Neutrophil (primary cell): Measurements from ENCODE around the gene CPSF4L.

Experiments used
- H3K27ac ChIP-seq: fragments of 200-600 bp; sonication (generic); 2 replicates; pipeline ENCODE4 v1.5.1; 2016; ENCODE audit warnings: mild to moderate bottlenecking, moderate library complexity
- H3K27me3 ChIP-seq: fragments of 200-600 bp; sonication (generic); 2 replicates; pipeline ENCODE4 v1.6.0; 2016; ENCODE audit warnings: mild to moderate bottlenecking
- H3K36me3 ChIP-seq: fragments of 200-600 bp; sonication (generic); 2 replicates; pipeline ENCODE4 v1.5.1; 2017
- H3K4me1 ChIP-seq, 2 experiments: fragments of 200-600 bp in 1 of 2; sonication (generic) in 1 of 2; 1 replicate in 1 of 2; 2 replicates in 1 of 2; pipeline versions ENCODE4 v1.5.1 to v1.6.1; 2013 to 2016; ENCODE audit warnings: low read depth in 1 of 2, low read length in 1 of 2, mild to moderate bottlenecking in 1 of 2, moderate library complexity in 1 of 2; ENCODE audit not compliant: control insufficient read depth in 1 of 2, insufficient read depth in 1 of 2
- H3K4me3 ChIP-seq, 2 experiments: fragments of 200-600 bp in 1 of 2; sonication (generic) in 1 of 2; 1 replicate in 1 of 2; 2 replicates in 1 of 2; pipeline ENCODE4 v1.5.1; 2013 to 2016; ENCODE audit warnings: low read depth in 1 of 2, low read length in 1 of 2, mild to moderate bottlenecking in 1 of 2, moderate library complexity in 1 of 2
- H3K9me3 ChIP-seq: fragments of 200-600 bp; sonication (generic); 2 replicates; pipeline ENCODE4 v1.5.1; 2016
- TF ChIP-seq, protein P1 (sequence below): fragments of 200-600 bp; sonication (generic); IDR thresholded peaks from 2 replicates; pipeline ENCODE4 v1.5.1; 2016; ENCODE audit warnings: antibody characterized with exemption

Gene CPSF4L

DNA sequence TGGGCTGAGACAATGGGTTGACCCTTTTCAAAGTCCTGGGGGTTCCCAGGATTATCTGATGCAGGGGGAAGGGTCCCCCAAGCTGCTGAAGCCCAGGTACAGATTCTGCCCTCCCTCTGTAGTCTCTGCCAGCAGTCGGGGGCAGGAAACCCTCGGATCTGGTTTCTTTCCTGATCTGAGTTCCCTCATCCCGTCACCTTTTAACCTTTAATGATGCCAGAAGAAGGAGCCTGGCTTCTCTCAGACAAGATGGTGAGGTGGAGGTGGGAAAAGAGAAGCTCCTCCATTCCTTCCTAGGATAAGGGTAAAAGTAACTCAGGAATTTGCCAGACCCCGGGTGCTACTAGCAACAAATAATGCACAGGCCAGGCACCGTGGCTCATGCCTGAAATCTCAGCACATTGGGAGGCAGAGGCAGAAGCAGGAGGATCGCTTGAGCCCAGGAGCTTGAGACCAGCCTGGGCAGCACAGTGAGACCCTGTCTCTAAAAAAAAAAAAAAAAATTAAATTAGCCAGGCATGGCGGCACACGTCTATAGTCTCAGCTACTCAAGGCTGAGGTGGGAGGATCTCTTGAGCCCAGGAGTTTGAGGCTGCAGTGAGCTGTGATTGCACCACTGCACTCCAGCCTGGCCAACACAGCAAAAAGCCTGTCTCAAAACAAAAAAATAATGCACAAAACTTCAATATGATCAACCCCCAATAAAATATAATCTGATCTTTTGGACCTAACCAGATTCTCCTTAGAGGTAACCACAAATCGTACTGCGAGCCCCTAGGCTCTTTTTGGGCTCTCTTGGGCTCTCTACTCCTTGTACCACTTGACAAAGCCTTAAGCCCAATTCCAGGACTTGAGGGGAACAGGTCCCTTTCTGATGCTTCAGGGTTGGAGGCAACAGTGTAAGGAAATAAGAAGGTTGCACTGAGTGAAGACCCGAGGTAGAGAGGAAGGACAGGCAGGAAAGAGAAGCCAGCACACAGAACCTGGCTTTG is 44.5 kb upstream of the CPSF4L start:
- TF ChIP-seq, protein P1, sequence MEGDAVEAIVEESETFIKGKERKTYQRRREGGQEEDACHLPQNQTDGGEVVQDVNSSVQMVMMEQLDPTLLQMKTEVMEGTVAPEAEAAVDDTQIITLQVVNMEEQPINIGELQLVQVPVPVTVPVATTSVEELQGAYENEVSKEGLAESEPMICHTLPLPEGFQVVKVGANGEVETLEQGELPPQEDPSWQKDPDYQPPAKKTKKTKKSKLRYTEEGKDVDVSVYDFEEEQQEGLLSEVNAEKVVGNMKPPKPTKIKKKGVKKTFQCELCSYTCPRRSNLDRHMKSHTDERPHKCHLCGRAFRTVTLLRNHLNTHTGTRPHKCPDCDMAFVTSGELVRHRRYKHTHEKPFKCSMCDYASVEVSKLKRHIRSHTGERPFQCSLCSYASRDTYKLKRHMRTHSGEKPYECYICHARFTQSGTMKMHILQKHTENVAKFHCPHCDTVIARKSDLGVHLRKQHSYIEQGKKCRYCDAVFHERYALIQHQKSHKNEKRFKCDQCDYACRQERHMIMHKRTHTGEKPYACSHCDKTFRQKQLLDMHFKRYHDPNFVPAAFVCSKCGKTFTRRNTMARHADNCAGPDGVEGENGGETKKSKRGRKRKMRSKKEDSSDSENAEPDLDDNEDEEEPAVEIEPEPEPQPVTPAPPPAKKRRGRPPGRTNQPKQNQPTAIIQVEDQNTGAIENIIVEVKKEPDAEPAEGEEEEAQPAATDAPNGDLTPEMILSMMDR = no peak
- Histone ChIP-seq H3K9me3 (no peaks in the 10 kb centered on the region), H3K36me3 (no peaks in the 10 kb centered on the region), H3K4me3 (no peak overlapping the region), H3K4me1 (peaks cover 22 to 33% of the 10 kb centered on the region in 2 experiments), H3K27me3 (no peaks in the 10 kb centered on the region), H3K27ac (no peak overlapping the region)

DNA sequence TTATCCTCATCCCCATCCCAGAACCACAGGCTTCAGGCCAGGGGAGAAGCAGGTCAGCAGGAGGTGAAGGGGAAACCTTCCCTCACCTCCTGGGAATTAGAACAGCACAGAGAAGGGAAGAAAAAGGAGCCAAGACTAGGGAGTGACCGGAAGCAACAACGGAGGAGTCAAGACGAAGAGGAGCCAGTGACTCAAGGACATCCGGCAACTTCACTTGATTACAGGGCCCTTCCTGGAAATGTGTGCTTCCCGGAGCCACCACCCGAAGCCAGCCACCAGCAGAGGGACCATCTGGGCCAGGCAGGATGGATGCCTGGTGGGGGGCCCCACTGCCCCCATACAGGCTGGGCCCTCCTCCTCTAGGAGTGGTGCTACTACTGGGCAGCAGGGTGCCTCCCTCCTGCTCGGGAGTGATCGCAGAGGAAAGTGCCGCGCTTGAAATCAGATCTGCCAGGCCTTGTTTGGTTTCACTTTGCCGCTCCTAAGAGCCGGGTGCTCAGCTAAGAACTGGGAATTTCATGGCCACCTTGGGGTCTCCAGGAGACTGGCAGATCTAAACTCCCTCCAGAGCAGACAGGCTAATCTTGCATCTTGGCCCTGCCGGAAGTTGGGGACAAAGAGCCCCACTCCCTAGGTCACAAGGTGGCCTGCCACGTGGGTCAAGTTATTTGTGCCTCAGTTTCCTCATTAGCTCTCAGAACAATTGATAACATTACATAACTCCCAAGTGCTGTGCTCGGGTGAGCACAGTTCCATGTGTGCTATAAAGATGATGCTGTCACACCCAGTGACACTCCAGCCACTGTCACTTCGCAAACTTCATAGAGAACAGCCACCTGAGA is 43.5 kb upstream of the CPSF4L start:
- TF ChIP-seq, protein P1 = no peak
- H3K4me3 ChIP-seq = no peak overlapping the region
- peaks cover 17 to 30% of the 10 kb centered on the region in 2 experiments for H3K4me1 ChIP-seq
- no peaks in the 10 kb centered on the region for H3K9me3 ChIP-seq
- H3K27me3 ChIP-seq = no peaks in the 10 kb centered on the region
- peak overlapping the region; percentile 23 for H3K27ac ChIP-seq
- no peaks in the 10 kb centered on the region for H3K36me3 ChIP-seq

DNA sequence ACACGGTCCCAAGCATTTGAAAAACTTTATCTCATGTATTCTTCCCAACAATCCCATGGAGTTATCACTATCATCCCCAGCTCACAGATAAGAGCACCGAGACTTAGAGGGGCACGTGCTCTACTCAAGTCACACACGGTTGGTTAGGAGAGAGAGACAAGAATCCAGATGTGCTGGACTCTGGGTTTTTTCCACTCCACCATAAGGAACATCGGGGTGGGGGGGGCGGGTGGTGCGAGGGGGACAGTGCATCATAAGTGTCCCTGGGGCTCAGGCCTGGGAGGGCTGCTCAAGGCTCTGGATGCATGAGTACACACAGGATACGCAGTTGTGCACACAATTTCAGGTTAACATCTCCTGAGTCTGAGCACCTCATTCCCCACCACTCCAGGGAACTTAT is 42.8 kb upstream of the CPSF4L start:
- Histone ChIP-seq H3K4me1 (peaks cover 10 to 23% of the 10 kb centered on the region in 2 experiments), H3K36me3 (no peaks in the 10 kb centered on the region), H3K27ac (no peak overlapping the region), H3K9me3 (no peaks in the 10 kb centered on the region), H3K4me3 (no peak overlapping the region), H3K27me3 (no peaks in the 10 kb centered on the region)
- TF ChIP-seq, protein P1 = no peak

GRCh38 chr17:73302189-73302588 is 40.5 kb upstream of the CPSF4L start:
- H3K27me3 ChIP-seq = no peaks in the 10 kb centered on the region
- TF ChIP-seq, protein P1 = no peak
- no peaks in the 10 kb centered on the region for H3K36me3 ChIP-seq
- H3K4me1 ChIP-seq = peaks cover 9 to 14% of the 10 kb centered on the region in 2 experiments
- H3K4me3 ChIP-seq = no peak overlapping the region
- no peaks in the 10 kb centered on the region for H3K9me3 ChIP-seq
- H3K27ac ChIP-seq = no peak overlapping the region

GRCh38 chr17:73301369-73301768 is 39.7 kb upstream of the CPSF4L start:
- no peaks in the 10 kb centered on the region for H3K27me3 ChIP-seq
- no peaks in the 10 kb centered on the region for H3K36me3 ChIP-seq
- no peak overlapping the region for H3K27ac ChIP-seq
- TF ChIP-seq, protein P1 = no peak
- H3K9me3 ChIP-seq = no peaks in the 10 kb centered on the region
- H3K4me3 ChIP-seq = no peak overlapping the region
- peaks cover 9 to 14% of the 10 kb centered on the region in 2 experiments for H3K4me1 ChIP-seq
